HCT116 (cell line): ENCODE results near the gene SMG6. TPM values are rescaled to one million over a fixed set of nuclear protein-coding genes. Genes with fewer than 3 reads are reported as not detected.
A peak's percentile ranks its signal among the peaks of the same experiment; 100 is the strongest.

Source experiments
- ATAC-seq: fragments of 200-7000 bp; cut with Tn5 transposase; 2 replicates; pipeline ENCODE4 v1.9.1; 2020; ENCODE audit warnings: mild to moderate bottlenecking, moderate library complexity
- BruUV-seq: library from RNA; stranded (reverse); fragments of 400-500 nt; replicated peaks from 2 replicates; lab custom pipeline; 2021; lab: Mats Ljungman, UMichigan
- CTCF ChIA-PET: fragments of 300-600 bp; sonication (Branson Sonifier 250); formaldehyde crosslinking; loops from one replicate; lab custom pipeline; 2021; ENCODE audit warnings: antibody characterized with exemption; lab: Charles Lee
- POLR2A ChIA-PET: fragments of 300-600, 350-600 bp; sonication (Branson Sonifier 250); formaldehyde crosslinking; loops from one replicate; lab custom pipeline; 2021; ENCODE audit warnings: antibody characterized with exemption; lab: Charles Lee
- RAD21 ChIA-PET, 2 experiments: fragments of 300-600 bp; sonication (Branson Sonifier 250); formaldehyde crosslinking; loops; one replicate each; lab custom pipeline; 2023; ENCODE audit warnings: low total read pairs in 2 of 2; ENCODE audit not compliant: uncharacterized antibody in 2 of 2, unreplicated experiment in 2 of 2, low non-redundant PET in 1 of 2; lab: Charles Lee
- DNase-seq: peaks from one replicate; pipeline ENCODE4 v3.0.0-alpha.2; 2010; ENCODE audit warnings: low read depth, low spot score
- H2AFZ ChIP-seq: fragments of 200-600 bp; shearing (Covaris generic), sonication (generic); 2 replicates; pipeline ENCODE4 v1.6.1; 2017; ENCODE audit warnings: low read depth, mixed run types, mixed read lengths, antibody characterized with exemption, low read length; ENCODE audit not compliant: poor library complexity, severe bottlenecking
- H3K27ac ChIP-seq: 2 replicates; pipeline ENCODE4 v1.5.1; 2012; ENCODE audit warnings: low read depth, low read length
- H3K27me3 ChIP-seq: fragments of 200-600 bp; sonication (generic); 2 replicates; pipeline ENCODE4 v1.6.1; 2016; ENCODE audit warnings: mixed run types, low read length, mixed read lengths; ENCODE audit not compliant: insufficient read depth
- H3K36me3 ChIP-seq, 2 experiments: fragments of 200-500 bp in 1 of 2; fragments of 200-600 bp in 1 of 2; sonication (Bioruptor generic) in 1 of 2; sonication (generic) in 1 of 2; 2 replicates each; pipeline versions ENCODE4 v1.5.1 to v1.6.1; 2014 to 2016; ENCODE audit warnings: low read length in 2 of 2, inconsistent platforms in 1 of 2, mixed read lengths in 1 of 2, mixed run types in 1 of 2; ENCODE audit not compliant: insufficient read depth in 2 of 2, control insufficient read depth in 1 of 2
- H3K4me1 ChIP-seq, 2 experiments: fragments of 200-600 bp in 1 of 2; sonication (generic) in 1 of 2; 2 replicates each; pipeline versions ENCODE4 v1.5.1 to v1.6.1; 2012 to 2017; ENCODE audit warnings: low read length in 2 of 2, inconsistent platforms in 1 of 2, mild to moderate bottlenecking in 1 of 2, mixed read lengths in 1 of 2, mixed run types in 1 of 2, moderate library complexity in 1 of 2; ENCODE audit not compliant: insufficient read depth in 2 of 2, control insufficient read depth in 1 of 2
- H3K4me2 ChIP-seq: fragments of 200-600 bp; sonication (generic); 2 replicates; pipeline ENCODE4 v1.6.1; 2017; ENCODE audit warnings: mixed run types, low read length, mixed read lengths
- H3K4me3 ChIP-seq, 2 experiments: fragments of 200-600 bp in 1 of 2; sonication (generic) in 1 of 2; replicated peaks in 1 of 2; 2 replicates each; pipeline ENCODE4 v1.5.1; 2011 to 2016; ENCODE audit warnings: low read length in 2 of 2, control low read depth in 1 of 2, low read depth in 1 of 2, mild to moderate bottlenecking in 1 of 2, mixed read lengths in 1 of 2, mixed run types in 1 of 2
- H3K79me2 ChIP-seq: fragments of 200-600 bp; sonication (generic); 2 replicates; pipeline ENCODE4 v1.6.1; 2017; ENCODE audit warnings: mild to moderate bottlenecking, mixed run types, low read length, moderate library complexity, mixed read lengths; ENCODE audit not compliant: insufficient read depth
- H3K9ac ChIP-seq: fragments of 200-600 bp; sonication (generic); 2 replicates; pipeline ENCODE4 v1.6.1; 2016; ENCODE audit warnings: low read length, mixed read lengths
- H3K9me2 ChIP-seq: fragments of 200-600 bp; sonication (generic), shearing (Covaris generic); 2 replicates; pipeline ENCODE4 v1.6.1; 2017; ENCODE audit warnings: mixed run types, mild to moderate bottlenecking, moderate library complexity; ENCODE audit not compliant: insufficient read depth
- H3K9me3 ChIP-seq, 2 experiments: fragments of 200-500 bp in 1 of 2; fragments of 200-600 bp in 1 of 2; sonication (Bioruptor generic) in 1 of 2; sonication (generic) in 1 of 2; 2 replicates each; pipeline ENCODE4 v1.6.1; 2014 to 2017; ENCODE audit warnings: low read length in 2 of 2, mixed read lengths in 2 of 2, inconsistent platforms in 1 of 2, low read depth in 1 of 2, mild to moderate bottlenecking in 1 of 2, mixed run types in 1 of 2, moderate library complexity in 1 of 2; ENCODE audit not compliant: control insufficient read depth in 1 of 2, insufficient read depth in 1 of 2
- H4K20me1 ChIP-seq: fragments of 200-600 bp; sonication (generic), shearing (Covaris generic); 2 replicates; pipeline ENCODE4 v1.6.1; 2017; ENCODE audit warnings: mixed run types, mild to moderate bottlenecking, moderate library complexity; ENCODE audit not compliant: insufficient read depth
- EGR1 ChIP-seq: IDR thresholded peaks from 2 replicates; pipeline ENCODE4 v1.6.1; 2012; ENCODE audit warnings: low read depth
- FOSL1 ChIP-seq: IDR thresholded peaks from 2 replicates; pipeline ENCODE4 v1.6.1; 2012; ENCODE audit warnings: low read depth
- JUND ChIP-seq: IDR thresholded peaks from 2 replicates; pipeline ENCODE4 v1.6.1; 2012
- MAX ChIP-seq: IDR thresholded peaks from 2 replicates; pipeline ENCODE4 v1.6.1; 2012
- REST ChIP-seq: IDR thresholded peaks from 2 replicates; pipeline ENCODE4 v1.6.1; 2012; ENCODE audit warnings: low read depth
- SP1 ChIP-seq: IDR thresholded peaks from 2 replicates; pipeline ENCODE4 v1.6.1; 2012; ENCODE audit warnings: low read depth
- TCF7L2 ChIP-seq: IDR thresholded peaks from 2 replicates; pipeline ENCODE4 v1.7.0; 2011; ENCODE audit warnings: borderline replicate concordance, inconsistent platforms; ENCODE audit not compliant: insufficient read depth, insufficient read length; ENCODE audit errors: extremely low read depth
- intact Hi-C: fragments of 100-400 bp; cut with micrococcal nuclease; formaldehyde crosslinking; loops from 2 replicates; pipeline ENCODE4 v1.10.0; 2022
- total RNA-seq: library from RNA; stranded (reverse); gene quantifications from one replicate; pipeline ENCODE4 v1.2.1, GENCODE V29; 2021; ENCODE audit not compliant: unreplicated experiment

SMG6 gene
- total RNA-seq, 1 experiment from 2014 or later = 23.1 TPM

DNA sequence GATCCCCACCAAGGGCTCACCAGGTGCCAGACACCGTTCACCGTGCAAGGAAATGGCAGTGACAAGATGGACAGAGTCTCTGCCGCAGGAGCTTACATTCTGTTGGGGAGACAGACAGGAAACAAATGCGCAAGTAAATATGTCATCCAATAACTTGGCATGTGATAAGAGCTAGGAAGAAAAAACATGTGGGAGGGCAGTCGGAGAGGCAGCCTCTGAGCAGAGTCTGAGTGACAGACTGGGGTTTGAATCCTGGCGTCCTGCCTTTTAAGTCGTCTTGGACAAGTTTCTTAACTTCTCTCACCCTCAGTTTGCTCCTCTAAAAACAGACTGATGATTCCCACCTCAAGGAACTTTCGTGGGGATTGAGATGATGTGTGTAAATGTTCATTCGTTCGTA lies 40.9 kb upstream of the SMG6 start (continued):
- no peak for TF ChIP-seq REST

GRCh38 chr17:2343421-2343820 lies 39.8 kb upstream of the SMG6 start:
- no peak overlapping the region for H3K27ac ChIP-seq
- RAD21 ChIA-PET = no interaction called here
- intact Hi-C loops = no loop called here
- TF ChIP-seq JUND (peak; percentile 67), TCF7L2 (no peak), FOSL1 (peak; percentile 65), SP1 (peak; percentile 48), EGR1 (no peak), MAX (0 out of 2 replicates have a peak, but pooled peaks have one; percentile 19)
- POLR2A ChIA-PET = interaction anchor here (1.1 kb wide), 1 partner anchor 8 kb away, joined by 5 read pairs; no protein-coding TSS in a partner anchor
- no TSS peak for BruUV-seq
- H3K36me3 ChIP-seq = peaks cover 13 to 14% of the 10 kb centered on the region in 2 experiments; a peak in 3 of 4 replicates
- H3K4me1 ChIP-seq = peaks cover 23 to 36% of the 10 kb centered on the region in 2 experiments
- H3K4me3 ChIP-seq = no peak overlapping the region
- no peaks in the 10 kb centered on the region for H3K9me2 ChIP-seq
- peak overlapping the region; percentile 19; the same call in 1 of the 2 replicates for H3K4me2 ChIP-seq
- H3K79me2 ChIP-seq = peaks cover 11% of the 10 kb centered on the region; the same call in 1 of the 2 replicates
- no peaks in the 10 kb centered on the region for H4K20me1 ChIP-seq
- ATAC-seq (peak; percentile 50; the same call in 1 of the 2 replicates), DNase-seq (no peak)
- no peaks in the 10 kb centered on the region for H3K27me3 ChIP-seq
- CTCF ChIA-PET = no interaction called here
- no peaks in the 10 kb centered on the region for H3K9me3 ChIP-seq
- H3K9ac ChIP-seq = no peak overlapping the region
- no peak overlapping the region for H2AFZ ChIP-seq
